Mesothelial cell of epicardium (in vitro differentiated cells): ENCODE measurements around the gene SEMA7A. TPM values are rescaled to one million over a fixed set of nuclear protein-coding genes. Genes with fewer than 3 reads are reported as not detected.
A peak's percentile ranks its signal among the peaks of the same experiment; 100 is the strongest.

Experiments used
- DNase-seq, 2 experiments: peaks; one replicate each; pipeline ENCODE4 v3.0.0; 2021; ENCODE audit warnings: low spot score in 2 of 2; ENCODE audit not compliant: unreplicated experiment in 2 of 2
- H3K27ac Mint-ChIP-seq: 2 replicates; pipeline ENCODE4 v1.8.0; 2021; ENCODE audit warnings: mixed read lengths
- H3K27me3 Mint-ChIP-seq: 2 replicates; pipeline ENCODE4 v1.8.0; 2021; ENCODE audit warnings: low read depth, mixed read lengths
- H3K36me3 Mint-ChIP-seq: 2 replicates; pipeline ENCODE4 v1.8.0; 2021; ENCODE audit warnings: mixed read lengths
- H3K4me1 Mint-ChIP-seq: 2 replicates; pipeline ENCODE4 v1.8.0; 2021; ENCODE audit warnings: mixed read lengths
- H3K4me3 Mint-ChIP-seq: 2 replicates; pipeline ENCODE4 v1.8.0; 2021; ENCODE audit warnings: mild to moderate bottlenecking, moderate library complexity, mixed read lengths
- H3K9me3 Mint-ChIP-seq: 2 replicates; pipeline ENCODE4 v1.8.0; 2021; ENCODE audit warnings: mixed read lengths
- total RNA-seq: library from RNA; stranded (reverse); gene quantifications from 3 replicates; pipeline ENCODE4 v1.2.1, GENCODE V29; 2021
- TF ChIP-seq, protein P1 (sequence below): fragments of 200-600 bp; sonication (generic); IDR thresholded peaks from one replicate; pipeline ENCODE4 v1.5.0; 2021; ENCODE audit warnings: antibody characterized with exemption; ENCODE audit not compliant: unreplicated experiment

SEMA7A gene
- total RNA-seq, 1 donor from 2014 or later: 5.0 TPM

DNA sequence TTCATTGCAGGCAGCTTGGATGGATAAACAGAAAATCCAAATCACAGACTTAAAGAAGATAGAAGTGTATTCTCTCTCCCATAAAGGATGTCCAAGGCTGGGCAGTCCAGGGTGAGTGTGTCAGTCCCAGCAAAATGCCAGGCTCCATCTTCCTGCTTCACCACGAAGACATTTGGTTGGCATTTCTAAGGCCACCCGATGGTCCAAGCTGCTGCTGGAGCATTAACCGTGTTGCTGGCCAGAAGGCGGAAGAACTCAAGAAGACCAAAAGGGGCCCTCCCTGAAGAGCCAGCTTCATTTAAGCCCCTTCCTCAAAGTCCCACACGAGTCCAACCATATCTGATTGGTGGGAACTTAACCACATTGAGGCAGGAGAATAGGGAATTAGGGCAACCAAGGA is 63.3 kb downstream of the SEMA7A start:
- DNase-seq: no peak
- Mint-ChIP-seq H3K27ac (no peak overlapping the region), H3K9me3 (no peaks in the 10 kb centered on the region), H3K27me3 (no peaks in the 10 kb centered on the region), H3K4me3 (no peak overlapping the region), H3K4me1 (peaks cover 12% of the 10 kb centered on the region), H3K36me3 (no peaks in the 10 kb centered on the region)
- TF ChIP-seq, protein P1, sequence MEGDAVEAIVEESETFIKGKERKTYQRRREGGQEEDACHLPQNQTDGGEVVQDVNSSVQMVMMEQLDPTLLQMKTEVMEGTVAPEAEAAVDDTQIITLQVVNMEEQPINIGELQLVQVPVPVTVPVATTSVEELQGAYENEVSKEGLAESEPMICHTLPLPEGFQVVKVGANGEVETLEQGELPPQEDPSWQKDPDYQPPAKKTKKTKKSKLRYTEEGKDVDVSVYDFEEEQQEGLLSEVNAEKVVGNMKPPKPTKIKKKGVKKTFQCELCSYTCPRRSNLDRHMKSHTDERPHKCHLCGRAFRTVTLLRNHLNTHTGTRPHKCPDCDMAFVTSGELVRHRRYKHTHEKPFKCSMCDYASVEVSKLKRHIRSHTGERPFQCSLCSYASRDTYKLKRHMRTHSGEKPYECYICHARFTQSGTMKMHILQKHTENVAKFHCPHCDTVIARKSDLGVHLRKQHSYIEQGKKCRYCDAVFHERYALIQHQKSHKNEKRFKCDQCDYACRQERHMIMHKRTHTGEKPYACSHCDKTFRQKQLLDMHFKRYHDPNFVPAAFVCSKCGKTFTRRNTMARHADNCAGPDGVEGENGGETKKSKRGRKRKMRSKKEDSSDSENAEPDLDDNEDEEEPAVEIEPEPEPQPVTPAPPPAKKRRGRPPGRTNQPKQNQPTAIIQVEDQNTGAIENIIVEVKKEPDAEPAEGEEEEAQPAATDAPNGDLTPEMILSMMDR: no peak

DNA sequence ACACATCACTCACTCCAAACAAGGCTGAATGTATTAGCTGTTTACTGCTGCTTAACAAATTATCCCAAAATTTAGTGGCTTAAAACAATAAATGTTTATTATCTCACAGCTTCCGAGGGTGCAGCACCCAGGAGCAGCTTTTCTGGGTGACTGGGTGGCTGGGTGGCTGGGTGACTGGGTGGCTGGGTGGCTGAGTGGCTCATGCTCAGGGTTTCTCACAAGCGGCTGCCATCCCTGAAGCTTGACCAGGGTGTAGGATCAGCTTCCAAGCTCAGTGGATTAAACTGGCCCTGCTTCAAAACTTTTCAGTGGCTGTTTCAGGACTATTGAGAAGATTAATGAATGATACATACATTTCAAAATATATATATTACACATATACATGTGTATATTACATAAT is 64.0 kb downstream of the SEMA7A start:
- no peak overlapping the region for H3K27ac Mint-ChIP-seq
- H3K9me3 Mint-ChIP-seq: no peaks in the 10 kb centered on the region
- TF ChIP-seq, protein P1: no peak
- H3K36me3 Mint-ChIP-seq: no peaks in the 10 kb centered on the region
- no peak for DNase-seq
- H3K27me3 Mint-ChIP-seq: no peaks in the 10 kb centered on the region
- H3K4me3 Mint-ChIP-seq: no peak overlapping the region
- peaks cover 13% of the 10 kb centered on the region for H3K4me1 Mint-ChIP-seq

DNA sequence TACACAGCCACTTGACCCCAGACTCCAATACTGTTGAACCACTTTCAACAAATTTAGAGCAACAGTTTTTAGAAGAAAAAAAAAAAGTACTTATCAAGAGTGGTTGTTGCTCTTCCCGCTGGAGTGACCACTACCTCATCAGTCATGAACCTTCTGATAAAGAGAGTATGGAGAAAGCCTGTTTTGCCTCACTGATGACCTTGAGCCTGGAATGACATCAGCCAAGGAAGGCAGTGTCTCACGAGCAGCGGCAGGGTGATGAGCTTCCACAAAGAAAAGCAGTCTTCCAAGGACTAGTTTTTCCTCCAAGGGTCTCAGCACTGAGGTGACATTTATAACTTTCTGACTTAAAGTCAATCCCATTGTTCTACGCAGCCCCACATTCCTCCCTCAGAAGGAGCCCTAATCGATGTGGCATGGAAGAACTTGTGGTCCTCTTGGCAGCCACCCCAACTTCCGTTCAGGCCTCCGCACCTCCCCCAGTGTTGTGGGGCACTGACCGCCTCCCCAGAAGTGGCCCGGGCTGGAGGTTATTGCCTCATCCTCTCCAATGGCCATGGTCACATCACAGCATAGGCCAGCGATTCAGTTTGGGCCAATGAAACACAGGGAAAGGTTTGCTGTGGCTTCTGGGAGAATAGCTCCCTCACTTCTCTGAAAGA is 64.5 kb downstream of the SEMA7A start:
- Mint-ChIP-seq H3K4me3 (no peak overlapping the region), H3K36me3 (no peaks in the 10 kb centered on the region), H3K27me3 (no peaks in the 10 kb centered on the region), H3K4me1 (peaks cover 12% of the 10 kb centered on the region), H3K9me3 (no peaks in the 10 kb centered on the region), H3K27ac (no peak overlapping the region)
- no peak for DNase-seq
- TF ChIP-seq, protein P1: no peak

DNA sequence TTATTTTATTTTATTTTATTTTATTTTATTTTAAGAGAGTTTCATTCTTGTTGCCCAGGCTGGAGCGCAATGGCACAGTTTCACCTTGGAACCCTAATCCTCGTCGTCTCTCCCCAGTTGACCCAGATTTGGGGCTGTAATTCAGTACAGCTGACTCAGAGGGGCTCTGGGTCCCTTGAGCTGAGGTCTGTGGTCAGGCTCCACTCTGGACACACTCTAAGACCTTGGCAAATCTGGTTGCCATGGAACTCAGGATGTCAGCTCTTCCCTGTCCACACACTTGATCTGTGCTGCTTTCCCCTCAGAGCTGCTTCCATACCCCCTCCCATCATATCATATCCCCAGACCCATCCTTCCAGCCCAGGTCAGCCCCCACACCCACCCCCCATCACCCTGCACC is 65.6 kb downstream of the SEMA7A start:
- TF ChIP-seq, protein P1: no peak

DNA sequence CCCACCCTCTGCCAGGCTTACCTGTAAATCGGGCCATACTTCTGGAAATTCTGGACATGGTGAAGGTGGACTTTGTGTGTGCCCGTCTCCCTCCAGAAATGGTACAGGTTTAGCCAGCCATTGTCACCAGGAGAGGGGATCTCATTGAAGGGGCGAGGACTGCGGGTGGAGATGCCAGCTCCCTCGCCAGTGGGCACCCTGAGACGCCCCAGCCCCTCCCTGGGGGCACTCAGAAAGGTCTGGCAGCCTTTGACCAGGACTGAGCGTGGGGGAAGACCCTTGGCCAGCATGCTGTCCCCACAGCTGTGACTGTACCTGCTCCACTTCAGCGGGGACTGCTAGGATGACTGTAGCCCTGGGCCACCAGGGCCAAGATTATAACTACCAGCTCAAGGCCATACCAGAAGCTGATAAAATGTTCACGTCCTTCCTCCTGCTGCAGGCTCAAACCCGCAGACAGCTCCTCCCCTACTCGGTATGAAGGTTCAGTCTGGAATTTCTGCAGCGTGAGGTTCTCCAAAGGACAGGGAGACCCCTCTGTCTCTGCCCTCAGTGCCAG is 66.4 kb downstream of the SEMA7A start, which contains the start of gene CYP11A1:
CYP11A1 (minus strand) TSS at position 351 of the 559 bp plus-strand sequence; CDS start at position 290, 61 bp downstream.
- Mint-ChIP-seq H3K27me3 (no peaks in the 10 kb centered on the region), H3K4me1 (peaks cover 12% of the 10 kb centered on the region), H3K36me3 (no peaks in the 10 kb centered on the region), H3K4me3 (peak within 1 kb of the TSS; percentile 56), H3K27ac (no peak within 1 kb of the TSS), H3K9me3 (no peaks in the 10 kb centered on the region)
- no peak for DNase-seq
- TF ChIP-seq, protein P1: no peak

More for the DNA sequence above, 65.6 kb downstream of the SEMA7A start:
- no peaks in the 10 kb centered on the region for H3K9me3 Mint-ChIP-seq
- no peak for DNase-seq
- no peak overlapping the region for H3K27ac Mint-ChIP-seq
- H3K36me3 Mint-ChIP-seq: no peaks in the 10 kb centered on the region
- H3K4me1 Mint-ChIP-seq: peaks cover 12% of the 10 kb centered on the region
- no peaks in the 10 kb centered on the region for H3K27me3 Mint-ChIP-seq
- no peak overlapping the region for H3K4me3 Mint-ChIP-seq
